Breast epithelium (tissue), 4 donors: Measurements from ENCODE around the gene IZUMO1R. TPM values are rescaled to one million over a fixed set of nuclear protein-coding genes. Genes with fewer than 3 reads are reported as not detected.

Source experiments
- DNase-seq, 2 donors: peaks; one replicate each; pipeline ENCODE4 v3.0.0-alpha.2; 2019; ENCODE audit warnings: low spot score in 2 of 2
- H3K27ac ChIP-seq, 2 donors: fragments of 200-600 bp; sonication (generic) in 1 of 2; one replicate each; pipeline ENCODE4 v1.5.1; 2016 to 2019; ENCODE audit warnings: mild to moderate bottlenecking in 1 of 2
- H3K27me3 ChIP-seq, 2 donors: fragments of 200-600 bp; sonication (generic) in 1 of 2; one replicate each; pipeline versions ENCODE4 v1.5.1 to v1.6.0; 2017 to 2019; ENCODE audit warnings: control low read depth in 1 of 2, mild to moderate bottlenecking in 1 of 2
- H3K36me3 ChIP-seq: fragments of 200-600 bp; one replicate; pipeline ENCODE4 v1.5.1; 2019
- H3K4me1 ChIP-seq, 2 donors: fragments of 200-600 bp; sonication (generic); one replicate each; pipeline ENCODE4 v1.5.1; 2016 to 2019; ENCODE audit warnings: control low read depth in 1 of 2
- H3K4me3 ChIP-seq, 3 donors: fragments of 200-600 bp; sonication (generic); 1 replicate in 2 of 3; 2 replicates in 1 of 3; pipeline ENCODE4 v1.5.1; 2016 to 2019; ENCODE audit warnings: mild to moderate bottlenecking in 3 of 3, moderate library complexity in 2 of 3
- H3K9me3 ChIP-seq, 2 donors: fragments of 200-600 bp; sonication (generic) in 1 of 2; one replicate each; pipeline ENCODE4 v1.5.1; 2016 to 2019; ENCODE audit warnings: control low read depth in 1 of 2
- POLR2A ChIP-seq: fragments of 450-650 bp; IDR thresholded peaks from one replicate; pipeline ENCODE4 v1.6.1; 2016; ENCODE audit warnings: antibody characterized with exemption, mild to moderate bottlenecking, moderate library complexity
- POLR2AphosphoS5 ChIP-seq, 3 donors: sonication (generic); formaldehyde crosslinking; IDR thresholded peaks; one replicate each; pipeline ENCODE4 v1.6.1; 2017; ENCODE audit warnings: antibody characterized with exemption in 3 of 3
- intact Hi-C: fragments of 100-400 bp; cut with DNase I; formaldehyde crosslinking; loops from one replicate; pipeline ENCODE4 v1.15.1; 2023; ENCODE audit warnings: low total_unique reads
- total RNA-seq, 3 donors: library from RNA; depleted of rRNA; stranded (reverse); fragments of >200 nt; gene quantifications; one replicate each; pipeline ENCODE4 v1.1.0, GENCODE V29; 2016
- TF ChIP-seq, protein P1 (sequence below), 3 donors: fragments of 450-650 bp; IDR thresholded peaks; one replicate each; pipeline ENCODE4 v1.5.1; 2016 to 2017; ENCODE audit warnings: antibody characterized with exemption in 3 of 3, mild to moderate bottlenecking in 3 of 3, moderate library complexity in 3 of 3

IZUMO1R gene
- total RNA-seq, 3 donors from 2014 or later = not detected

DNA sequence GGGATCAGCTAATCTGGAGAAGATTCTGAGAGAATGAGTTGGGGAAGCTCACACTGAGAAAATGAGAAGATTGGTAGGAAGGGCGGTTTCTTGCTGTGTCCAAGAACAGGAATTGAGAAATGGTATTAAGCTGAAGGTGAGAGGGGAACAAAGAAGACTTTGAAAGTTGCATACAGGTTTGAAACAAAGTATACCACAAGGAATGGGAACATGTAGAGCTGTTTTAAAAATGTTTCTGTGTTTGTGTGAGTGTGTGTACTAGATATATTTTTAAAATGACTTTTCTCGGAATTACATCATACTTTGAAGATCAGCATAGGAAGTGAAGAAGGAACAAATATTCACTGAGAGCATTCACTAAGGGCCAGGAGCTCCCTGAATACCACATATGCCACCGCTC, 24.4 kb upstream of the IZUMO1R start:
- TF ChIP-seq, protein P1, sequence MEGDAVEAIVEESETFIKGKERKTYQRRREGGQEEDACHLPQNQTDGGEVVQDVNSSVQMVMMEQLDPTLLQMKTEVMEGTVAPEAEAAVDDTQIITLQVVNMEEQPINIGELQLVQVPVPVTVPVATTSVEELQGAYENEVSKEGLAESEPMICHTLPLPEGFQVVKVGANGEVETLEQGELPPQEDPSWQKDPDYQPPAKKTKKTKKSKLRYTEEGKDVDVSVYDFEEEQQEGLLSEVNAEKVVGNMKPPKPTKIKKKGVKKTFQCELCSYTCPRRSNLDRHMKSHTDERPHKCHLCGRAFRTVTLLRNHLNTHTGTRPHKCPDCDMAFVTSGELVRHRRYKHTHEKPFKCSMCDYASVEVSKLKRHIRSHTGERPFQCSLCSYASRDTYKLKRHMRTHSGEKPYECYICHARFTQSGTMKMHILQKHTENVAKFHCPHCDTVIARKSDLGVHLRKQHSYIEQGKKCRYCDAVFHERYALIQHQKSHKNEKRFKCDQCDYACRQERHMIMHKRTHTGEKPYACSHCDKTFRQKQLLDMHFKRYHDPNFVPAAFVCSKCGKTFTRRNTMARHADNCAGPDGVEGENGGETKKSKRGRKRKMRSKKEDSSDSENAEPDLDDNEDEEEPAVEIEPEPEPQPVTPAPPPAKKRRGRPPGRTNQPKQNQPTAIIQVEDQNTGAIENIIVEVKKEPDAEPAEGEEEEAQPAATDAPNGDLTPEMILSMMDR (IDR thresholded peaks at IDR 0.05) = no peak
- TF ChIP-seq POLR2AphosphoS5 (IDR thresholded peaks at IDR 0.05) (no peak), POLR2A (no peak)
- no peaks in the 10 kb centered on the region for H3K4me1 ChIP-seq
- no peak for DNase-seq

DNA sequence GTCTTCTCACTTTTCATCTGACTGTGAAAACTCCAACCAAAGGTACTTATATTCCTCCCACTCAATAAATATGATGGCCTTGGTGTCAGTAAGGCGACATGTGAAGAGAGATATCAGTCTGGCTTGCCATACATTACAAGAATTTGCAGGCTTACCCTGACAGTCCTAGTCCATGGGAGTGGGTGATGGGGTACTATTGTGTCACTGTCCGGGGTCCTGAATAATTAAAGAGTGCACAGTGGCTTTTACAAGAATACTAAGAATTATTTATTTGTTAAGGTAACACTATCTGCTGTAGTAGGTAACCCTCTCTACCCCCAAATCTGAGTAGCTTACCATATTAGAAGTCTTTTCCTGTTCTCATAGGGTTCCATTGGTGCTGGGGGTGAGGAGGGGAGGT, 23.1 kb upstream of the IZUMO1R start:
- Histone ChIP-seq H3K36me3 (no peaks in the 10 kb centered on the region), H3K4me3 (no peak overlapping the region), H3K9me3 (no peaks in the 10 kb centered on the region), H3K27ac (no peak overlapping the region), H3K27me3 (no peaks in the 10 kb centered on the region), H3K4me1 (no peaks in the 10 kb centered on the region)
- intact Hi-C loops = no loop called here
- TF ChIP-seq POLR2A (no peak), POLR2AphosphoS5 (IDR thresholded peaks at IDR 0.05) (no peak)
- TF ChIP-seq, protein P1 (IDR thresholded peaks at IDR 0.05) = no peak
- DNase-seq = no peak

More for the DNA sequence above, 24.4 kb upstream of the IZUMO1R start:
- Histone ChIP-seq H3K9me3 (no peaks in the 10 kb centered on the region), H3K36me3 (no peaks in the 10 kb centered on the region), H3K4me3 (no peak overlapping the region), H3K27ac (no peak overlapping the region), H3K27me3 (no peaks in the 10 kb centered on the region)
- intact Hi-C loops = no loop called here

DNA sequence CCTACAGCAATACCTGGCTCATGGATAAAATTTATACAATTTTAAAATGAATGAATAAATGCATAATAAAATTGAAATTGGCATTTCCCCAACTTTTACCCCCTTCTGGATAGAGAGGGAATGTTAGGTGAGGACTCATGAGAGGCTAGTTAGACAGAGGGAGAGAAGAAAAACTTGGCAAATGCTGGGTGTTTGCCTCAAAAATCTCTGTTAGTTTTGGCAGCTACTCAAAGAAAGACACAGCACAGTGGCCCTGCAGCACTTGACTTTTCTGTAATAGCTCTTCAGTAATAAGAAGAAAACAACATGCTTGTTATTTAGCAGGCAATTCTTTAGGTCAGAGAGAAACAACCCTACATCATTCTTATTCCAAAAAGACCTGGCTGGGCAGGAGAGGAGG, 20.7 kb upstream of the IZUMO1R start:
- Histone ChIP-seq H3K27ac (peak overlapping the region in 1 of 2 donors; percentile 7), H3K4me3 (no peak overlapping the region)

DNA sequence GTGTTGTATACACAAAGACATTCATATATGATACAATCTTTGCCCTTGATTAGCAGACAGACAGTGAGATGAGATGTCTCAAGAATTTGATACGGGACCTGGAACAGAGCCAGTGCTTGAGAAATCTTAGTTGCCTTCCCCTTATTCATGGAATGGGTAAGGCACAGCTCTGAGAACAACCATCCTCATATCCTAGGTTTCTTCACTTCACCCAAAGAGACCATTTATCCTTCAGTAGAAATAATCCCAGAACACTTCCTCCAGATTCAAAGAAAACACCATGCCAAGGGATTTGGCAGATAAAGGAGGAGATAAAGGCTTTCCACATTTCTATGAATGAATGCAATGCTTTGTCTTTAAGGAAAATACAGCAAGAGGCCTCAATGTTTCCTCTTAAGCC, 8.8 kb upstream of the IZUMO1R start:
- intact Hi-C loops = no loop called here
- DNase-seq = no peak
- Histone ChIP-seq H3K36me3 (no peaks in the 10 kb centered on the region), H3K4me3 (no peak overlapping the region), H3K27ac (no peak overlapping the region), H3K4me1 (no peaks in the 10 kb centered on the region), H3K9me3 (peaks cover 0 to 10% of the 10 kb centered on the region in 2 donors), H3K27me3 (no peaks in the 10 kb centered on the region)
- no peak for TF ChIP-seq POLR2A
- no peak for TF ChIP-seq POLR2AphosphoS5 (IDR thresholded peaks at IDR 0.05)
- TF ChIP-seq, protein P1 (IDR thresholded peaks at IDR 0.05) = no peak

More for the DNA sequence above, 20.7 kb upstream of the IZUMO1R start:
- intact Hi-C loops = no loop called here
- Histone ChIP-seq H3K9me3 (no peaks in the 10 kb centered on the region), H3K36me3 (no peaks in the 10 kb centered on the region), H3K4me1 (no peaks in the 10 kb centered on the region), H3K27me3 (no peaks in the 10 kb centered on the region)
- DNase-seq = no peak
- TF ChIP-seq POLR2A (no peak), POLR2AphosphoS5 (IDR thresholded peaks at IDR 0.05) (no peak)
- TF ChIP-seq, protein P1 (IDR thresholded peaks at IDR 0.05) = no peak

DNA sequence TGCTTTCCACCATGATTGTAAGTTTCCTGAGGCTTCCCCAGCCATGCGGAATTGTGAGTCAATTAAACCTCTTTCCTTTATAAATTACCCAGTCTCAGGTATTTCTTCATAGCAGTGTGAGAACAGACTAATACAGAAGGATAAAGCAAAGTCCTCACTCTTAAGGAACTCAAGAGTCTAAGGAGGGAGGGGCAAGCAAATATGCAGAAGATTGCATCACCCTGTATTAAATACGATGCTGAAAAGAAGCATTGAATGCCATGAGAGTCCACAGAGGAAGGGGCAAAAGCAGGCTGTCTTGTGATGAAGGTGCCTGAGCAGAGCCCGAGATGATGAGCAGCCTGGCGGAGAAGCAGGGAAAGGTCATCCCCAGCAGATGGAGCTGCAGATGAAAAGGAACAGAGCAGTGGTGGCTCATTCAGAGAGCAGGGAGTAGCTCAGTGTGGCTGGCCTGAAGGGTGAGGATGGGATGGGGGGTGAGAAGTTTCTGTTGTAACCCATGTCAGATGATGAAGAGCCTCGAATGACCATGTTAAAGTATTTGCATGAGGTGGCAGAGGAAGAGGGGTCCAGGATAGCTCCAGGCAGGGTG, 6.3 kb upstream of the IZUMO1R start:
- no peaks in the 10 kb centered on the region for H3K9me3 ChIP-seq
- no peaks in the 10 kb centered on the region for H3K4me1 ChIP-seq
- TF ChIP-seq POLR2A = no peak
- TF ChIP-seq POLR2AphosphoS5 (IDR thresholded peaks at IDR 0.05) = no peak
- TF ChIP-seq, protein P1 (IDR thresholded peaks at IDR 0.05) = no peak
- H3K27ac ChIP-seq = no peak overlapping the region
- no peaks in the 10 kb centered on the region for H3K36me3 ChIP-seq
- H3K27me3 ChIP-seq = no peaks in the 10 kb centered on the region
- intact Hi-C loops = no loop called here
- H3K4me3 ChIP-seq = no peak overlapping the region
- DNase-seq = no peak
